ENCODE measurements around the gene ZNF785.

DNA sequence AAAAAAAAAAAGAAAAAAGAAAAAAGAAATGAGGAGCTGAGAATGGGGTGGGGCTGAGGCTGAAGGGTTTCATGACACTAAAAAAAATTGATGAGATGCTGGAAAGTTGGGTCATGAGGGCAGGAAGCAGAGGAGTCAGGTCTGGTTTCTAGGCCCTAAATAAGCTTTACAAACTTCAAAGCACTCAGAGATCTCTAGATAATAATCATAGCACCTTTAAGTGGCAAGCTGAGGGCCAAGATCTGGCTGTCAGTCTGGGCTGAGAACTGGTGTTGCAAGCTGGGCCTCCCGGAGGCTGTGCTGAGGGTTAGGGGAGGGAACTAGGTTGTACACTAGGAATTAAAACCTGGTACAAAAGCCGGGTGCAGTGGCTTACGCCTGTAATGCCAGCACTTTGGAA lies 33.7 kb downstream of the ZNF785 start:
- no peak for TF ChIP-seq CTCF (IDR thresholded peaks at IDR 0.05)
- TF ChIP-seq POLR2A (IDR thresholded peaks at IDR 0.05) = no peak
- no peak for TF ChIP-seq EP300 (IDR thresholded peaks at IDR 0.05)
